WTC11 (cell line): ENCODE data around the gene LMF1.

Experiments used
- CBFB ChIP-seq: sonication (generic); formaldehyde crosslinking; IDR thresholded peaks from 2 replicates; pipeline ENCODE4 v1.8.1; 2022; ENCODE audit warnings: mild to moderate bottlenecking, low read depth, missing genetic modification reagents
- CREB1 ChIP-seq: sonication (generic); formaldehyde crosslinking; IDR thresholded peaks from 2 replicates; pipeline ENCODE4 v1.8.0; 2023; ENCODE audit warnings: mild to moderate bottlenecking, missing genetic modification reagents
- CTCF ChIP-seq: fragments of 200-600 bp; IDR thresholded peaks from 2 replicates; pipeline ENCODE4 v1.8.0; 2022; ENCODE audit warnings: antibody characterized with exemption
- FOXJ3 ChIP-seq: sonication (generic); formaldehyde crosslinking; IDR thresholded peaks from 2 replicates; pipeline ENCODE4 v1.9.0; 2021; ENCODE audit warnings: missing genetic modification reagents, mild to moderate bottlenecking, borderline replicate concordance
- FOXP4 ChIP-seq: sonication (generic); formaldehyde crosslinking; IDR thresholded peaks from 2 replicates; pipeline ENCODE4 v1.8.0; 2022; ENCODE audit warnings: mild to moderate bottlenecking, missing genetic modification reagents
- JUN ChIP-seq: sonication (generic); formaldehyde crosslinking; IDR thresholded peaks from 2 replicates; pipeline ENCODE4 v1.8.0; 2023; ENCODE audit warnings: mild to moderate bottlenecking, missing genetic modification reagents
- SOX15 ChIP-seq: fragments of 250-450 bp; sonication (Bioruptor Pico); IDR thresholded peaks from 2 replicates; pipeline ENCODE4 v1.9.0; 2021; ENCODE audit warnings: mild to moderate bottlenecking
- SP1 ChIP-seq: sonication (generic); formaldehyde crosslinking; conservative IDR thresholded peaks from 2 replicates; pipeline ENCODE4 v1.8.1; 2022; ENCODE audit warnings: missing genetic modification reagents
- USF1 ChIP-seq: sonication (generic); formaldehyde crosslinking; IDR thresholded peaks from 2 replicates; pipeline ENCODE4 v1.8.0; 2022; ENCODE audit warnings: mild to moderate bottlenecking, missing genetic modification reagents
- ZNF138 ChIP-seq: sonication (generic); formaldehyde crosslinking; conservative IDR thresholded peaks from 2 replicates; pipeline ENCODE4 v1.8.1; 2022; ENCODE audit warnings: mild to moderate bottlenecking, moderate library complexity, missing genetic modification reagents
- ZNF263 ChIP-seq: sonication (generic); formaldehyde crosslinking; IDR thresholded peaks from 2 replicates; pipeline ENCODE4 v1.8.1; 2022; ENCODE audit warnings: low read depth, mild to moderate bottlenecking, moderate library complexity, missing genetic modification reagents
- ZNF416 ChIP-seq: fragments of 250-450 bp; sonication (Bioruptor Pico); IDR thresholded peaks from 2 replicates; pipeline ENCODE4 v1.9.0; 2021; ENCODE audit warnings: mild to moderate bottlenecking, inconsistent platforms
- ZNF671 ChIP-seq: fragments of 250-450 bp; sonication (Bioruptor Pico); IDR thresholded peaks from 2 replicates; pipeline ENCODE4 v1.8.0; 2021; ENCODE audit warnings: mild to moderate bottlenecking
- TF ChIP-seq, protein P1 (sequence below): sonication (generic); formaldehyde crosslinking; IDR thresholded peaks from 2 replicates; pipeline ENCODE4 v1.8.1; 2022; ENCODE audit warnings: mild to moderate bottlenecking, moderate library complexity, missing genetic modification reagents

DNA sequence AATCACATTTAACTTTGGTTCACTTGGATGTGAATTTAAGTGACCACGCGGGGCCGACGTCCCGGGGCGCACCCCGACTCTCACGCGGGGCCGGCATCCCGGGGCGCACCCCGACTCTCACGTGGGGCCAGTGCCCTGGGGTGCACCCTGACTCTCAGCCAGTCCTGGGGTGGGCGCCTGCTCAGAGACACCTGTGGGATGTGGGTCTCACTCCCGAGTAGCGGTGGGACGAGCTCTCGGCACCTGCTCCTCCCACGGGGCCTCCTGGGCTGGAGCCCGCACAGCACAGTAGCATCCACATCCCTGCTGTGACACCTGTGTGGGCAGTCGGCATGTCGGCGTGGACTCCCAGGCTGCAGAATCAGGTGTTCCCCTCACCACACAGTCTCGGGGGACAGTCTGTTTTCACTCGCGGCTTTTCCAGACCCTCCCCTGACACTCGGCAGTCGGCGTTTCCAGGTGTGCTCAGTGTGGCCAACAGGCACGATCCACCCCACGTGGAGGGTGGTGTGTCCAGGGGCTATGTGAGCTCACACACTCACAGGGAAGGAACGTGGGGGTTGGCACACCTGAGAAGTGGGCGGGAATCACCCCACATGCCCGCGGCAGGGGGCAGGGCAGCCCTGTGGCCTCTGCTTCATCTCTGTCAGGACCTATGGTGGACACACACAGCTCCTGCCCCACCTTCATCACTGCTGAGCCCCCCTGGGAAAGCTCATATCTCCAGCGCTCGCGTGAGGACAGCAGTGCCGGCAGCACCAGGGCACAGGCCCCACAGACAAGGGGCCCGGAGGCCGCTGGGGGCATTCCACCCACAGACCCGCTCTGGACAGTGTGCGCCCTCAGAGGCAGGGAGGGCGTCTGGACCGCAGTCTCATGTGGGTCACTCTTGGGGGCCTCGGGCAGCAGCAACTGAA lies 51.8 kb downstream of the LMF1 start:
- TF ChIP-seq SP1 (CRISPR knock-in tag) (no peak), ZNF671 (CRISPR knock-in tag) (no peak), ZNF263 (CRISPR knock-in tag) (no peak), CTCF (no peak), USF1 (CRISPR knock-in tag) (no peak), SOX15 (CRISPR knock-in tag) (no peak), CREB1 (CRISPR knock-in tag) (no peak), CBFB (CRISPR knock-in tag) (no peak), ZNF416 (CRISPR knock-in tag) (no peak), FOXP4 (CRISPR knock-in tag) (no peak), ZNF138 (CRISPR knock-in tag) (no peak), JUN (CRISPR knock-in tag) (no peak), FOXJ3 (CRISPR knock-in tag) (no peak)
- TF ChIP-seq, protein P1, sequence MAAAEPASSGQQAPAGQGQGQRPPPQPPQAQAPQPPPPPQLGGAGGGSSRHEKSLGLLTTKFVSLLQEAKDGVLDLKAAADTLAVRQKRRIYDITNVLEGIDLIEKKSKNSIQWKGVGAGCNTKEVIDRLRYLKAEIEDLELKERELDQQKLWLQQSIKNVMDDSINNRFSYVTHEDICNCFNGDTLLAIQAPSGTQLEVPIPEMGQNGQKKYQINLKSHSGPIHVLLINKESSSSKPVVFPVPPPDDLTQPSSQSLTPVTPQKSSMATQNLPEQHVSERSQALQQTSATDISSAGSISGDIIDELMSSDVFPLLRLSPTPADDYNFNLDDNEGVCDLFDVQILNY (CRISPR knock-in tag): no peak
